Spinal cord (tissue), 10 donors: ENCODE results near the gene STAT1. TPM values are rescaled to one million over a fixed set of nuclear protein-coding genes. Genes with fewer than 3 reads are reported as not detected.

Experiments
- DNase-seq, 6 donors: peaks; one replicate each; pipeline versions ENCODE4 v3.0.0 to v3.0.0-alpha.2; 2013 to 2015; ENCODE audit warnings: low spot score in 6 of 6, low read depth in 4 of 6
- H3K27ac ChIP-seq: one replicate; pipeline ENCODE4 v1.5.1; 2013; ENCODE audit warnings: low read depth, low read length, control low read depth
- H3K27me3 ChIP-seq: one replicate; pipeline ENCODE4 v1.6.1; 2013; ENCODE audit warnings: low read length; ENCODE audit not compliant: control insufficient read depth, insufficient read depth
- H3K36me3 ChIP-seq: one replicate; pipeline ENCODE4 v1.6.1; 2013; ENCODE audit warnings: low read length; ENCODE audit not compliant: control insufficient read depth, insufficient read depth
- H3K4me1 ChIP-seq: one replicate; pipeline ENCODE4 v1.6.1; 2013; ENCODE audit warnings: low read length; ENCODE audit not compliant: control insufficient read depth, insufficient read depth
- H3K4me3 ChIP-seq: one replicate; pipeline ENCODE4 v1.5.1; 2013; ENCODE audit warnings: low read depth, low read length, control low read depth
- H3K9me3 ChIP-seq: one replicate; pipeline ENCODE4 v1.6.1; 2013; ENCODE audit warnings: low read length; ENCODE audit not compliant: control insufficient read depth, insufficient read depth
- WGBS: methylation state at CpG from one replicate; pipeline ENCODE4 v1.1.5; 2013; ENCODE audit warnings: missing lambda C conversion rate; ENCODE audit not compliant: insufficient coverage; 5-methylcytosine and 5-hydroxymethylcytosine counted together
- polyA plus RNA-seq, 2 donors: library from polyadenylated mRNA; unstranded; fragments of 120-200 nt; gene quantifications; one replicate each; pipeline ENCODE4 v1.2.1, GENCODE V29; 2013; ENCODE audit not compliant: insufficient read length in 2 of 2
- total RNA-seq, 2 donors: library from RNA; depleted of rRNA in 1 of 2; stranded (reverse); fragments of 120-200 nt in 1 of 2; fragments of >200 nt in 1 of 2; gene quantifications; one replicate each; pipeline versions ENCODE4 v1.2.3 to v1.2.4, GENCODE V29; 2013 to 2014
- donor health status: healthy.

STAT1 gene
- total and polyA plus RNA-seq, 4 donors: 43.4 to 67.5 (median 49.3) TPM

DNA sequence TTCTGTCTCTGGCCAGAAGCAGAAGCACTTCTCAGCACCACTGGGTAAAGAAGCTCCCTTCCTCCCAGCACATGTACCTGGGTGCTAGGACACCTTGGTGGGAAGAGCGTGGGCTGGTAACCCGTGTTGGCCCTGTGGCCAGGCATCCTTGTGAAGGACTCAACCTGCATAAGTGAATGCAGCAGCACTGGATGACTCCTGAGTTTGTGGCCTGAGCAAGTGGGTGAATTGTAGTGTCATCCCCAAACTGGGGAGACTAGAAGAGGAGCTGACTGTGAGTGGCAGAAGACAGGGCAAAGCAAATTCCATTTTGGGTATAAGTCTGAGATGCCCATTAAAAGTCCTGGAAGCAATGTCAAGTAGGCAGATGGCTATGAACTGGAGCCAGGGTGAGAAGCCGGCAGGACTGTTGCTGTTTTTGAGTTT, 63.4 kb downstream of the STAT1 start:
- H3K27ac ChIP-seq: no peak overlapping the region
- H3K4me3 ChIP-seq: no peak overlapping the region
- no peaks in the 10 kb centered on the region for H3K9me3 ChIP-seq
- DNase-seq: no peak
- H3K27me3 ChIP-seq: no peaks in the 10 kb centered on the region
- H3K36me3 ChIP-seq: no peaks in the 10 kb centered on the region
- WGBS: 98% methylated on average over 3 of the region's 3 CpGs
- H3K4me1 ChIP-seq: no peaks in the 10 kb centered on the region

DNA sequence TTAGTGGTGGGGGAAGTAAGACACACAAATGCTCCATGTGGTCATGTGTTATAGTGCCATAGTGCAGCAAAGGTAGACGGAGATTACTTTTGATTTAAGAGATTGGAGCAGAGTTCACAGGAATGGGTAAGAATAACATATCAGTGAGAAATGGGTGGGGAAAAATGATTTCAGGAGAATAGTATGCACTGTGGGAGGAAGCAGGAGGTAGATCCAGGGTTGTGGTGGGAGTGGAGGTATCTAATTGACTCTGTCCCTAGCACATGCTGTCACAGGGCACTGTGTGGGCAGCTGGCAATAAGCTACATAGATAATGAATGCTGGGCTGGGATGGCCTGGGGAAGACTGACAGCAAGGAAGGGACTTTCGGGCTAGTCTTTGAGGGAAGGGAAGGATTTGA, 65.3 kb downstream of the STAT1 start:
- no peak overlapping the region for H3K4me3 ChIP-seq

DNA sequence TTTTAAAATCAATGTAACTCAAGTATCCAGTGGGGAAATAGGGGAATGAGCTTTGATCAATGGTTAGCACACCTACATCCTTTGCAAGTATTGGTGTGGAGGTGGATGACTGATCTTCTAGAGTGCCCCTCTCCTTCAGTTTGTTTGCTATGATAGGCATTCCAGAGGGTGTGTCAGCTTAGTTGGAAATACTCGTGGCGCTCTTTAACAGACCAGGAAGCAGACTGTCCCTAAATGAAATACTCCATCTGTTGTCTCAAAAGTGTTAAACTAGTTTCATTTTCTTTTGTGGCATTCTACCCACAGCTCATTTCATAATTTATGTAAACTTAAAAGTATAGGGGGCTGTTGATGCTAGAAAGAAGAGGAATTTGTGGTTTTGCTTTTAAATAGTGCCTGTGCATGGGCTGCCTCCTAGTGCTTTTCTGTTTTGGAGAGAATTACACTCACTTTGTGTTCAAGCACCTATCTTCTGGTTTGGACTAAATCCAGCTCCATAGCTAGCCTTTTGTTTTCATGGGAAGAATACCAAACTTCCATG, 66.2 kb downstream of the STAT1 start:
- WGBS: no CpG with 5 or more reads among the region's 2 CpGs
- H3K36me3 ChIP-seq: no peaks in the 10 kb centered on the region
- H3K4me1 ChIP-seq: no peaks in the 10 kb centered on the region
- H3K27me3 ChIP-seq: no peaks in the 10 kb centered on the region
- no peak overlapping the region for H3K4me3 ChIP-seq
- DNase-seq: peak in 1 of 6 donors; percentile 43
- H3K9me3 ChIP-seq: no peaks in the 10 kb centered on the region
- no peak overlapping the region for H3K27ac ChIP-seq

More for the DNA sequence above, 65.3 kb downstream of the STAT1 start:
- WGBS: 83% methylated on average over 2 of the region's 2 CpGs
- Histone ChIP-seq H3K36me3 (no peaks in the 10 kb centered on the region), H3K9me3 (no peaks in the 10 kb centered on the region), H3K27me3 (no peaks in the 10 kb centered on the region), H3K27ac (no peak overlapping the region), H3K4me1 (no peaks in the 10 kb centered on the region)
- no peak for DNase-seq

DNA sequence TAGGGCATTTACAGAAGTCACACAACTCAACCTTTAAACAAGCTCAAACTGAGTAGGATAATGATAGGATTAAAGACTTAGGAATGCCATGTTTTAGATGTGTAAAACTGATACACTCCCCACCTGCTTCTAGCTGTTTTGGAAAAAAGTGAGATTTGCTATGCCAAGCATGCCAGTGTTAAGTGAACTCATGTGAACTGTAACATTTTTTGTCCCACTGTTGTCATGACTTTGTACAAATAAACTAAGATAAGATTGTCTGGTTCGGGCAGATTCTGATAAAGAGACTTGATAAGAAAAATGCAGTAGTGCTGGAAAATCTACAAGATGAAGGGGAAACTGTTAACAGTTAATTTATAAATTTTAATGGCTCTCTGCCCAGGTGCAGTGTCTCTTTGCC, 66.8 kb downstream of the STAT1 start:
- Histone ChIP-seq H3K36me3 (no peaks in the 10 kb centered on the region), H3K27me3 (no peaks in the 10 kb centered on the region), H3K27ac (no peak overlapping the region), H3K9me3 (no peaks in the 10 kb centered on the region), H3K4me3 (no peak overlapping the region), H3K4me1 (no peaks in the 10 kb centered on the region)
- no CpG with 5 or more reads among the region's 1 CpG for WGBS
- no peak for DNase-seq

DNA sequence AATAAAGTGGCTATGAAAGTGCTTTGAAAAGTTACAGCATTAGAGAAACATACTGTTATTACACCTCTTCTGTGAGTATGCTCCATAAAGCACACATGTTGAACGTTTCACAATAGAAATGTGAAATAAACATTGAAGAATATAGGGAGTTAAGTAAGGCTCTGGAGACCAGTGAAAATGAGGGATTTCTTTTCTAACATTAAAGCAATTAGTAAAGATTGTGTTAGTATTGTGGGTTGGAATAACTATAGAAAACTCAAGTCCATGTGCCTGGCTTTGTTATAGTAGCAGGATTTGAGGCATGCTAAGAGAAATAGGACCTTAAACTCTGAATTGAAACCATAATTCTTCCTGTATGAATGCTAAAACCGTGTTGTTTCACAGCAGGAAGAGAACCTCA, 70.3 kb downstream of the STAT1 start:
- DNase-seq: no peak
- H3K27ac ChIP-seq: no peak overlapping the region
- no peaks in the 10 kb centered on the region for H3K4me1 ChIP-seq
- H3K27me3 ChIP-seq: no peaks in the 10 kb centered on the region
- no peak overlapping the region for H3K4me3 ChIP-seq
- no peaks in the 10 kb centered on the region for H3K9me3 ChIP-seq
- no peaks in the 10 kb centered on the region for H3K36me3 ChIP-seq
- WGBS: no CpG with 5 or more reads among the region's 2 CpGs

DNA sequence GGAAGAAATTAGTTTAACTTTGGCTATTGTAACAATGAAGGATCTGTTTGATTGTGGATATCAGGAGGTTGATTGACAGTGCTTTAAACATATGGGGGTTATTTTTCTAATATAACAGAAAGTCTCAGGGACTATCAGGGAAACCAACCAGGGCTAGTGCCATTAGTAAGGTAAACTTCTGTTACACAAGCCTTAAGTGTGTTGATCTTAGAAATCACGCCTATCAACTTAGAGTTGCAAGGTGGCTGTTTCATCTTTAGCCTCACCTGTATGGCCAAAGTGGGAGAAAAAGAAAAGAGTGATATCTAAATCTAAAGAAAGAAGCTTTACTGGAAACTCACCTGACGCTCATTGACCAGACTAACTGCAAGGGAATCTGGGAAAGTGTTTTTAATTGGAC, 71.3 kb downstream of the STAT1 start:
- H3K27me3 ChIP-seq: no peaks in the 10 kb centered on the region
- no peak overlapping the region for H3K4me3 ChIP-seq
- no peaks in the 10 kb centered on the region for H3K9me3 ChIP-seq
- no peaks in the 10 kb centered on the region for H3K4me1 ChIP-seq
- WGBS: no CpG with 5 or more reads among the region's 2 CpGs
- no peaks in the 10 kb centered on the region for H3K36me3 ChIP-seq
- no peak overlapping the region for H3K27ac ChIP-seq
- DNase-seq: no peak

DNA sequence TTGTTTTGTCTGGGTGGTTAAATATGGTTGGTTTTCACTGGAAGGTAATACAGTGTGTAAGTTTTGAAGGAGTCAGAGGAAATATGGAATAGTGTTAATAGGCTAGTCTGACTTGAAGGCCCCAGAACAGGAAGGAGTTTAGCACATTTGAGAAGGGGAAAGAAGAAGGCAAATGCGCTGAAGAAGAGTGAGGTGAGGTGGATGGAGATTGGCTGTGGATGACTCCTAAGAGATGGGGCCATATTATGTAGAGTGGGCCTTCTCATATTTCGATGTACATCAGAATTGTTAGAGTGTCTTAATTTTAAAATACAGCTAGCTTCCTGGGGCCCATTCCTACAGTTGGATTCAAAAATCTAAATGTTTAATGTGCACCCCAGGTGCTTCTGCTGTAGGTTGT, 72.4 kb downstream of the STAT1 start:
- no peak for DNase-seq
- no peaks in the 10 kb centered on the region for H3K9me3 ChIP-seq
- H3K36me3 ChIP-seq: no peaks in the 10 kb centered on the region
- WGBS: 100% methylated on average over 2 of the region's 2 CpGs
- no peak overlapping the region for H3K27ac ChIP-seq
- H3K4me3 ChIP-seq: no peak overlapping the region
- no peaks in the 10 kb centered on the region for H3K27me3 ChIP-seq
- no peaks in the 10 kb centered on the region for H3K4me1 ChIP-seq

DNA sequence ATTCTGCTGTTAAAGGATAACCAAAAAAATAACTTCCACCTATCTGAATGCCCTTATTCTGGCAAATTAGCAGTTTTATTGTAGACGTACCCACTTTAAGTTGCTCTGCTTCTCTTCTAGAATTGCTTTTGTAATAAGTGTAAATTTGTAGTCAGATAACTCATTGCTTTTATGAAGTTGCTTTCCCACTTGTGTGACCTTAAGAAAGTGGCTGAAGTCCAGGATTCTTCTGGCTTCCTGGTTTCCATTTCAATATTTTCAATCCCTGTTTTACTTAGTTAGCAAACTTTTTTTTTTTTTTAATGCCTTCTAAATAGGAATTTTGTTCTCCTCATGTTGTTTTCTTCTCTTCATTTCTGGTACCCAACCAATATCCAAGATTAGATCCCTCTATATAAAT, 73.5 kb downstream of the STAT1 start:
- no peaks in the 10 kb centered on the region for H3K27me3 ChIP-seq
- no peaks in the 10 kb centered on the region for H3K9me3 ChIP-seq
- H3K36me3 ChIP-seq: no peaks in the 10 kb centered on the region
- no peaks in the 10 kb centered on the region for H3K4me1 ChIP-seq
- WGBS: no CpG with 5 or more reads among the region's 1 CpG
- no peak for DNase-seq
- no peak overlapping the region for H3K4me3 ChIP-seq
- no peak overlapping the region for H3K27ac ChIP-seq

DNA sequence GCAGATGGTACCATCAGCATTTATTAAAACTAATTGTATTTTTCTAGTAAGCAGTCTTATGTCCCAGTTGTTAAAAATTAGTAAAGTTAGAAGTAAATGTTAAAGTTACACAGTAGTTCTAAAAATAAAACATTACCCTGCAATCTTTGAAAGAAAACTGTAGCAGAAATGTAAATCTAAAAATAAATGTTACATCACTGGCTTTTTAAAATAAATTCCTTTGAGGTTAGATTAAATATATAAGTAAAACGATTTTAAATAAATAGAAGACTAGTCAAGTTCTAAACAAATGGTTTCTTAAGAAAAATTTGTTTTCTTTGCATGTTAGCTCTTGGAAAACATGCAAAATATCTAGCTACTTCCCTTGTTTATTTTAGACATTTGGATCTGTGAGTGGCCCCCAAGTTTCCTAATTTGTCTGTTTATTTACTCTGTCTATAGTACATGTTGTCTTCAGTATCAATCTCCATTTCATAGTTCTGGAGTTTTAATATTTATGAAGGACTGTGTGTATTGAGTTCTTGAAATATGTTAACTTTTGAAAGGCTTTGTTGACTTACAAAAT, 75.1 kb downstream of the STAT1 start:
- Histone ChIP-seq H3K4me1 (no peaks in the 10 kb centered on the region), H3K36me3 (no peaks in the 10 kb centered on the region), H3K4me3 (no peak overlapping the region), H3K27ac (no peak overlapping the region), H3K9me3 (no peaks in the 10 kb centered on the region), H3K27me3 (no peaks in the 10 kb centered on the region)
- no peak for DNase-seq
- no CpG with 5 or more reads among the region's 1 CpG for WGBS

DNA sequence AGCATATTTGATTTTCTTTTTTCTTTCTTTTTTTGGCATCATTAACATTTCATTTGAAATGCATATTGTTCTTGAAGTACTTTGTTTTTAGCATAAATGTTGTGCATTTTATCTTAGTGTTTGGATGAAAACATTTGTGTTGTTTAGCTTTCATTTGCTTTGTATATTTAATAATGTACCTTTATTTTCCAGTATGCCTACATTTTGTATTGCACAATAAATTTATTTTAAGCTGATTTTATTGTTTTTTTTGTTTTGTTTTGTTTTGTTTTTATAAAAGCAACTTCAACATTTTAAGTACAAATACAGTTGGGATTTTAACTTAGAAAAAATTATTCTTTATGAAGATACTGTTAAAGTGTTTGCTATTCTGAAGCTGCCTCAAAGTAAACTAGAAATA, 78.9 kb downstream of the STAT1 start:
- H3K27ac ChIP-seq: no peak overlapping the region
- no peak overlapping the region for H3K4me3 ChIP-seq
- no peaks in the 10 kb centered on the region for H3K4me1 ChIP-seq
- H3K27me3 ChIP-seq: no peaks in the 10 kb centered on the region
- no peak for DNase-seq
- H3K9me3 ChIP-seq: no peaks in the 10 kb centered on the region
- H3K36me3 ChIP-seq: peaks cover under 1% of the 10 kb centered on the region
